Central memory CD8-positive, alpha-beta T cell (primary cell): Measurements from ENCODE around the gene ASB1.

Experiments used
- ATAC-seq: fragments of 150-1000 bp; cut with Tn5 transposase; replicated peaks from 2 replicates; pipeline ENCODE4 v1.10.0; 2022; ENCODE audit warnings: mild to moderate bottlenecking, moderate FRiP score, moderate number of reproducible peaks; ENCODE audit not compliant: poor library complexity, severe bottlenecking; ENCODE audit errors: extremely low read depth
- DNase-seq, 2 donors: peaks; one replicate each; pipeline ENCODE4 v3.0.0; 2021; ENCODE audit warnings: low spot score in 2 of 2
- H3K27ac Mint-ChIP-seq: one replicate; pipeline ENCODE4 v1.8.0; 2022; ENCODE audit warnings: low read depth, mild to moderate bottlenecking, moderate library complexity, mixed read lengths
- H3K27me3 Mint-ChIP-seq: one replicate; pipeline ENCODE4 v1.8.0; 2022; ENCODE audit warnings: mixed read lengths
- H3K36me3 Mint-ChIP-seq: one replicate; pipeline ENCODE4 v1.8.0; 2022; ENCODE audit warnings: mild to moderate bottlenecking, moderate library complexity, mixed read lengths; ENCODE audit not compliant: insufficient read depth
- H3K4me1 Mint-ChIP-seq: one replicate; pipeline ENCODE4 v1.8.0; 2022; ENCODE audit warnings: mixed read lengths
- H3K4me3 Mint-ChIP-seq: one replicate; pipeline ENCODE4 v1.8.0; 2022; ENCODE audit warnings: mild to moderate bottlenecking, moderate library complexity, mixed read lengths
- H3K9me3 Mint-ChIP-seq: one replicate; pipeline ENCODE4 v1.8.0; 2022; ENCODE audit warnings: mixed read lengths

ASB1 gene

DNA sequence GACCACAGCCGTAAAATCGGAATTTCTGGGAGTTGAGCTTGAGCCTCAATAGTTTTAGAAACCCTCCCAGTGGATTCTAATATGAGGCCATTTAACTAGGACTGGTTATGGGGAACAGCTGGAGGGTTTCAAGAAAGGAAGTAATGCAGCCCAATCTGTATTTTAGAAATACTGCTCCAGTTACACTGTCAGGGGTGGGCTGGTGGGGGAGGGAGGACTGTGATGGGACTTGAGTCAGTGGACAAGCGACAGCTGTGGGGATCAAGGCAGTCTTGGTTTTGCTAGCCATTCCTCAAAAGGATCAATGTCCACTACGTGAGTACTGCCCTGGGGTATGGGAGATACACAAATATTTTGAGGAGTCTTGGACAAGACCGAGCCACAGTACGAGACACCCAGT is 34.8 kb downstream of the ASB1 start:
- Mint-ChIP-seq H3K27me3 (no peaks in the 10 kb centered on the region), H3K36me3 (no peaks in the 10 kb centered on the region), H3K4me3 (no peak overlapping the region), H3K27ac (peak overlapping the region; percentile 33), H3K4me1 (no peaks in the 10 kb centered on the region), H3K9me3 (peaks cover 4% of the 10 kb centered on the region)
- DNase-seq: no peak
- no peak for ATAC-seq

DNA sequence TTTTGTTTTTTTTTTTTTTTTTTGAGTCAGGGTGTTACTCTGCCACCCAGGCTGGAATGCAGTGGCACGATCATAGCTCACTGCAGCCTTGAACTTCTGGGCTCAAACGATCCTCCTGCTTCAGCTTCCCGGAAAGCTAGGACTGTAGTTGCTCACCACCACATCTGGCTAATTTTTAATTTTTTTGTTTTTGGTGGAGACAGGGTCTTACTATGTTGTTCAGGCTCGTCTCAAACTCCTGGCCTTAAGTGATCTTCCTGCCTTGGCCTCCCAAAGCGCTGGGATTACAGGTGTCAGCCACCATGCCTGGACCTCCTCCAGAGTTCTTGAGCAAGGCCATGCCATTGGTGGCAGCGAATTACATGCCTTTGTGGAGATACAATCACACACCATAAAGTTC is 35.2 kb downstream of the ASB1 start:
- no peaks in the 10 kb centered on the region for H3K36me3 Mint-ChIP-seq
- no peak overlapping the region for H3K27ac Mint-ChIP-seq
- no peaks in the 10 kb centered on the region for H3K4me1 Mint-ChIP-seq
- no peaks in the 10 kb centered on the region for H3K27me3 Mint-ChIP-seq
- ATAC-seq: no peak
- no peaks in the 10 kb centered on the region for H3K9me3 Mint-ChIP-seq
- no peak for DNase-seq
- H3K4me3 Mint-ChIP-seq: no peak overlapping the region

DNA sequence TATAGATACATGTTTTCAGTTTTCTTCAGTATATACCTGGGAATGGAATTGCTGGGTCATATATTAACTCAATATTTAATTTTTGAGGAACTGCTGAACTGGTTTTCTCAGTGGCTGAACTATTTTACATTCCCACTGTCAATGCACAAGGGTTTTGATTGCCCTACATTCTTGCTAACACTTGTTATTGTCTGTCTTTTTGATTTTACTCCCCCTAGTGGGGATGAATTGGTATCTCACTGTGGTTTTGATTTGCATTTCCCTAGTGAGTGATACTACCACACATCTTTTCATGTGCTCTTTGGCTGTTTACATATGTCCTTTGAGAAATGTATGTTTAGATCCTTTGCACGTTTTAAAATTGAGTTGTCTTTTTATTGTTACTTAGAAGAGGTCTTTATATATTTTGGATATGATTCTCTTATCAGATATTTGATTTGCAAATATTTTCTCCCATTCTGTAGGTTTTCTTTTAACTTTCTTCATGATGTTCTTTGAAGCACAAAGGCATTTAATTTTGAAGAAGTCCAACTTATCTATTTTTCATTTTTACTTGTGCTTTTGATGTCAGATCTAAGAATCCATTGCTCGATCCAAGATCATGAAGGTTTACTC is 36.2 kb downstream of the ASB1 start:
- H3K4me1 Mint-ChIP-seq: no peaks in the 10 kb centered on the region
- H3K27ac Mint-ChIP-seq: no peak overlapping the region
- H3K36me3 Mint-ChIP-seq: no peaks in the 10 kb centered on the region
- no peaks in the 10 kb centered on the region for H3K27me3 Mint-ChIP-seq
- ATAC-seq (peak; percentile 49), DNase-seq (no peak)
- no peak overlapping the region for H3K4me3 Mint-ChIP-seq
- H3K9me3 Mint-ChIP-seq: no peaks in the 10 kb centered on the region

DNA sequence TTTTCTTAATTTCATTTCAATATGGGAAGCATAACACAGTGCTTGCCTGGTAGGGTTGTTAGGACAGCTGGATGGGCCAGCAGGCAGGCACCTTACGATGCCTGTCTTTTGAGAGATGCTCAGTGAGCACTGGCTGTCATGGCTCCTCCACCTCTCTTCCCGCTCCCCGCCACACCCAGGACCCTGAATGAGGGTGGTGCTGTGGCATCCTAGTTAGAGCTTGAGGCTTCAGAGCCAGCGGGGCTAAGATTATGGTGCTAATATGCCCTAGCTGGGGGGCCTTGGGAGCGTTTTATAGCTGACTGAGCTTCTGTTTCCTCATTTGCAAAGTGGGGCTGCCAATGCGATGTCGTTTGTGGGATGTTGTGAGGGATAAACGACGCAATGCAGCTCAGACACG is 37.7 kb downstream of the ASB1 start:
- H3K27me3 Mint-ChIP-seq: peaks cover 13% of the 10 kb centered on the region
- no peaks in the 10 kb centered on the region for H3K4me1 Mint-ChIP-seq
- H3K9me3 Mint-ChIP-seq: peaks cover 7% of the 10 kb centered on the region
- DNase-seq: no peak
- ATAC-seq: no peak
- H3K4me3 Mint-ChIP-seq: no peak overlapping the region
- H3K36me3 Mint-ChIP-seq: no peaks in the 10 kb centered on the region
- H3K27ac Mint-ChIP-seq: no peak overlapping the region

DNA sequence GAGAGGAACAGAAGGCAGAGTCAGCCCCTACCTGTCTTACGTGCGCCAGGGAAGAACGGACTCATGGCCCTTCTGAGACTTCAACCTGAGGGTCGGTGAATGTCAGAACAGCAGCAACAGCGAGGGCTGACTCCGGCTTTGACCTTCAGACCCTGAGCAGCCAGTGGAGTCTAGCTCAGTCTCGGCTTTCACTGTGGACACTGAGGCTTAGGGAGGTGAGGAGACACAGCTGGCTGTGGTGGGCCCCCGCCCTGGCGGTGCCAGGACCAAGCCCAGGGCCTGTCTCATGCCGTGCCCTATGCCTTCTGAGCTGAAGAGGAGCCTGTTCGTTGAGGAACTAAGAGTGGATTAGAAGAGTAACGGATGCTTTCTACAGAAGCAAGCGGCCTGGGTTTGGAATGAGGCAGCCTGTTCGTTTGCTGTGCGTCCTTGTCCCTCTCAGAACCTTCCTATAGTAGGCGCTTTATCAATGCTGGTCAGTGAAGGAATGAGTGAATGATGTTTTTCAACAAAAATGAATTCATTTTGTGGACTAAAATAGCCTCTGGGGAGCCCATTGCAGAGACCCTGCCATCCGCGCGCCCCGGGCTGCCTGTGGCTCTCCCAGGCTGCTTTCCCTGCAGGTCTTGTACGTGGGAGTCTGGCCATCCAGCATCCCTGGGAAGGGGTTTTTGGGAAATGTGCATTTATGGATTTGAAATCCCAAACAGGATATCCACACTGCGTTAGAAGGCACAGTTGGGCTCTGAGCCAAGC is 38.9 kb downstream of the ASB1 start:
- no peak overlapping the region for H3K4me3 Mint-ChIP-seq
- no peaks in the 10 kb centered on the region for H3K36me3 Mint-ChIP-seq
- H3K9me3 Mint-ChIP-seq: peaks cover 7% of the 10 kb centered on the region
- DNase-seq (peak in 1 of 2 donors; percentile 8), ATAC-seq (no peak)
- H3K4me1 Mint-ChIP-seq: no peaks in the 10 kb centered on the region
- no peak overlapping the region for H3K27ac Mint-ChIP-seq
- H3K27me3 Mint-ChIP-seq: peaks cover 14% of the 10 kb centered on the region

DNA sequence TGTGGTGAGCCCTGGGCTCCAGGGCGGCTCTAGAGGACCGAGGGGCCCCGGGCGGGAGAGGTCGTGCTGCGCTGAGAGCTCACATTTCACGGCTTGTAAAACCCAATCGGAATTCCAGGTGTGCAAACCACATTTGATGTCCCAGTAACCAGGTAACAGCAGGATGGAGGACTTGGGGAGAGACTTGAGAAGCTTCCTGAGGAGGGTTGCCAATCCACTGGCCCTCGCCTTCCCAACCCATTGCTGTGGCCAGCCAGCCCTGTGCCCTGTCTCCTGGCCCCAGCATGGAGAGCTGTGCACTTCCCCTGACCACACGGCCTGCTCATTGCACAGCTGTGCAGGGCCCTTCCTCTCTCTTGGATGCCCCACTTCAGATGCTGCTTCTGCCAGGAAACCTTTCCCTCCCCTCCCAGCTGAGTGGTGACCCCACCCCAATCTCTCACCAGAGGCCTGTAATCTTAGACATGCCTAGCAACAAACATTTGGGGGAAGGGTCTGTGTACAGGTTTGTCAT is 39.6 kb downstream of the ASB1 start:
- ATAC-seq (no peak), DNase-seq (no peak)
- peaks cover 7% of the 10 kb centered on the region for H3K9me3 Mint-ChIP-seq
- H3K4me1 Mint-ChIP-seq: no peaks in the 10 kb centered on the region
- H3K4me3 Mint-ChIP-seq: no peak overlapping the region
- H3K27ac Mint-ChIP-seq: no peak overlapping the region
- H3K27me3 Mint-ChIP-seq: peaks cover 14% of the 10 kb centered on the region
- no peaks in the 10 kb centered on the region for H3K36me3 Mint-ChIP-seq

DNA sequence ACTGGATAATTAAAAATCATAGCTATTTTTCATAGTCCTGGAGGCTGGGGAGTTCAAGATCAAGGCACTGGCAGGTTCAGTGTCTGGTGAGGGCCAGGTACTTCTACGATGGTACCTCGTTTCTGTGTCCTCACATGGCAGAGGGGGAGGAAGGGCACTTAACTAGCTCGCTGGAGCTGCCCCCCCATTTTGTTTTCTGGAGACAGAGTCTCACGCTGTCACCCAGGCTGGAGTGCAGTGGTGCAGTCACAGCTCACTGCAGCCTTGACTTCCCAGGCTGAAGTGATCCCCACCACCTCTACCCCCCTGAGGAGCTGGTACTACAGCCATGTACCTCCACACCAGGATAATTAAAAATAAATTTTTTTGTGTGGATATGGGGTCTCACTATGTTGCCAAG is 40.3 kb downstream of the ASB1 start:
- H3K4me1 Mint-ChIP-seq: no peaks in the 10 kb centered on the region
- H3K36me3 Mint-ChIP-seq: no peaks in the 10 kb centered on the region
- ATAC-seq (no peak), DNase-seq (no peak)
- H3K4me3 Mint-ChIP-seq: no peak overlapping the region
- peaks cover 14% of the 10 kb centered on the region for H3K27me3 Mint-ChIP-seq
- H3K9me3 Mint-ChIP-seq: peaks cover 7% of the 10 kb centered on the region
- no peak overlapping the region for H3K27ac Mint-ChIP-seq

DNA sequence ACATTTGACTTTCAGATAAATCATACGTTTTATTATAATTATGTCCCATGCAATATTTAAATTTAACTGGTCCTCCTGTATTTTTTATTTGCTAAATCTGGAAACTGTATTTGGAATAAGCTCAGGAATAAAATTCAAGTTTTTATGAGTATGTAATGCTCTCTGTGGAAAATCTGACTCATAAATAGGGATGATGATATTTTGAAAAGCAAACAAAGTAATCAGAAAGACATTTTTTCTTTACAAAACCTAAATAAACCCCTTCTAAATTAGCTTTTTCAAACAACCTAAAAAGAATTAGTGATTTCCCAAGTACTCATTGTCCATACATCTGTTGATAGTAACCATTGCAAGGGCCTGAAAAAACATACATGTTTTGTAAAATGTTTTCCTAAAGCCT is 41.1 kb downstream of the ASB1 start:
- Mint-ChIP-seq H3K4me1 (no peaks in the 10 kb centered on the region), H3K27me3 (peaks cover 14% of the 10 kb centered on the region), H3K4me3 (no peak overlapping the region), H3K27ac (no peak overlapping the region), H3K36me3 (no peaks in the 10 kb centered on the region), H3K9me3 (peaks cover 15% of the 10 kb centered on the region)
- DNase-seq (no peak), ATAC-seq (no peak)

DNA sequence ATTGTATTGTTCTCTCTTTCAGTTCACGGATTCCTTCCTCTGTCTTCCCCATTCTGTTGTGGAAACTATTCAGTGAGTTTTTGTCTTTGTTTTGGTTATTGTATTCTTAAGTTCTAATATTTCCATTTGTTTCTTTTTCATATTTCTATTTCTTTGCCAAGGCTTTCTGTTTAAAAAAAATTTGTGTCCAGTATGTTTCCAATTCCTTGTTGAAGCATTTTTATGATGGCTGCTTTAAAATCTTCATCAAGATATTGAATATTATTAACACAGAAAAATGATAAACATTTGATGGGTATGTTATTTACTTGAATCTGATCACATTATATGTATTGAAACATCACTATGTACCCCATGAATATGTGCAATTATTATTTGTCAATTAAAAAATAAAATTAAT is 42.4 kb downstream of the ASB1 start:
- no peak overlapping the region for H3K27ac Mint-ChIP-seq
- H3K9me3 Mint-ChIP-seq: peaks cover 24% of the 10 kb centered on the region
- peaks cover 14% of the 10 kb centered on the region for H3K27me3 Mint-ChIP-seq
- no peak overlapping the region for H3K4me3 Mint-ChIP-seq
- DNase-seq: no peak
- no peaks in the 10 kb centered on the region for H3K36me3 Mint-ChIP-seq
- no peaks in the 10 kb centered on the region for H3K4me1 Mint-ChIP-seq
- ATAC-seq: no peak

DNA sequence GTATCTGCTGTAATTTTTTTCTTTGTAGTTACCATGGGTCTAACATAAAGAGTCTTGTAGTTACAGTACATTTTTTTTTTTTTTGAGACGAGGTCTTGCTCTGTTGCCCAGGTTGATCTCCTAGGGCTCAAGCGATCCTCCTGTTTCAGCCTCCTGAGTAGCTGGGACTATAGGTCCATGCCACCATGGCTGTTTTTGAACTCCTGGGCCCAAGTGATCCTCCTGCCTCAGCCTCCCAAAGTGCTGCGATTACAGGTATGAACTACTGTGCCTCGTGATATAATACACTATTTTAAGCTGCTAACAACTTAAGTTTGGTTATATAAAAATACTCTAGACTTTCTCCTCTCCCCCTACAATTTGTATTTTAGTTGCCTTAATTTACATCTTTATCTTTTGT is 46.3 kb downstream of the ASB1 start:
- no peak overlapping the region for H3K4me3 Mint-ChIP-seq
- no peak overlapping the region for H3K27ac Mint-ChIP-seq
- peaks cover 24% of the 10 kb centered on the region for H3K9me3 Mint-ChIP-seq

DNA sequence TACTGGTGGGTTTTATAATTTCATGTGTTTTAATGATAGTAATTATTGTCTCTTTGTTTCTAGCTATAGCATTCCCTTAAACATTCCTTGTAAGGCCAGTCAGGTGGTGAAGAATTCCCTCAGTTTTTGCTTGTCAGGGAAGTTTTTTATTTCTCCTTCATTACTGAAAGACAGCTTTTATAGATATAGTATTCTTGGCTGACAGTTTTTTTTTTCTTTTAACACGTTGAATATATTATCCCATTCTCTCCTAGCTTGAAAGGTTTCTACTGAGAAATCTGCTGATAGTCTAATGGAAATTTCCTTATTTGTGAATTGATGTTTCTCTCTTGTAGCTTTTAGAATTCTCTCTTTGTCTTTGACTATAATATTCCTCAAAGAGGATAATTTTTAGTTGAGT is 46.8 kb downstream of the ASB1 start:
- Mint-ChIP-seq H3K27ac (no peak overlapping the region), H3K36me3 (no peaks in the 10 kb centered on the region), H3K27me3 (peaks cover 10% of the 10 kb centered on the region), H3K4me1 (no peaks in the 10 kb centered on the region), H3K4me3 (no peak overlapping the region), H3K9me3 (peaks cover 28% of the 10 kb centered on the region)
- no peak for ATAC-seq
- DNase-seq: no peak

More for the DNA sequence above, 46.3 kb downstream of the ASB1 start:
- DNase-seq: no peak
- peaks cover 14% of the 10 kb centered on the region for H3K27me3 Mint-ChIP-seq
- no peaks in the 10 kb centered on the region for H3K36me3 Mint-ChIP-seq
- no peaks in the 10 kb centered on the region for H3K4me1 Mint-ChIP-seq
- ATAC-seq: no peak

DNA sequence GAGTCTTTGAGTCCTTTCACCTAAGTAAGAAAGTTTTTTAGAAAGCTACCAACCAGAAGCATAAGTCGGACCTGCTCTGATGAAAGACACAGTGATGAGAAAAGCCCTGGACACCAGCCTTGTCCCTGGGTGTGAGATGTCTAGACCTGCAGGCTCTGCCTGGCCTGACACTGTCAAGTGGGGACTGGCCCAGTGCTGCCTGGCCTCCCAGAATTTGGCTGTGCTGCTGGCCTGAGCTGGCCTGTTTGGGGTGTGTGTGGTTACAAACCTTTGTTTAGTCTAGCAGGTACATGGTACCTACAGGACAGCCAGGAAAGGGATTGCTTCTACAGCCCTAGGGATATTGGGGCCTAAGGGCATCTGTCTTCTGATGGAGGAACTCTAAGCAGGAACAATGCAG is 48.3 kb downstream of the ASB1 start:
- Mint-ChIP-seq H3K9me3 (peaks cover 27% of the 10 kb centered on the region), H3K36me3 (no peaks in the 10 kb centered on the region), H3K4me3 (no peak overlapping the region), H3K4me1 (no peaks in the 10 kb centered on the region), H3K27me3 (no peaks in the 10 kb centered on the region), H3K27ac (no peak overlapping the region)
- DNase-seq: no peak
- no peak for ATAC-seq

DNA sequence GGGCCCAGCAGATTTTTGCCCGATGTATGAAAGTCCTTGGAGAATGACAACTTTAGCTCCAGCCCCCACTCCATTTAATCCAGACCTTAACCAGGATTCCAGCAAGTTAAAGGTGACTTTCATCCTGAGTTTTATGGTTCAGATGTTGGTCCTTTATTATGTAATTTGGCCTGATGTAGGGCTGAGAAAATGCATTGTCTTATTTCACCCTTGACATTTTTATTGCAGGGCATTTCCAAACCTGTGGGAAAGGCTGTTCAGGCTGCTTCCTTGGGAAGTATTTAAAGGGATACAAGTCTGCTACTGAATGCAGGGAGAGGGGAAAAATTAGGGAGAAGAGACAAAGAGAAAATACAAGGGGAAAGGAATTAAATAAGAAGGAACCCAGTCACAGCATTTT is 48.8 kb downstream of the ASB1 start:
- Mint-ChIP-seq H3K4me1 (no peaks in the 10 kb centered on the region), H3K36me3 (no peaks in the 10 kb centered on the region), H3K27ac (no peak overlapping the region), H3K4me3 (no peak overlapping the region), H3K27me3 (no peaks in the 10 kb centered on the region), H3K9me3 (peaks cover 33% of the 10 kb centered on the region)
- no peak for DNase-seq
- ATAC-seq: no peak
